GM12878 (cell line): ENCODE results near the gene CAMTA2. TPM values are rescaled to one million over a fixed set of nuclear protein-coding genes. Genes with fewer than 3 reads are reported as not detected.

Source experiments
- CREM ChIP-seq: IDR thresholded peaks from 2 replicates; pipeline ENCODE4 v1.6.1; 2014; ENCODE audit warnings: antibody characterized with exemption, low read depth
- EP300 ChIP-seq, 2 experiments: fragments of 150-350 bp in 1 of 2; IDR thresholded peaks; 2 replicates each; pipeline ENCODE4 v1.6.1; 2011 to 2012; ENCODE audit warnings: low read depth in 2 of 2, low read length in 2 of 2, borderline replicate concordance in 1 of 2, improper control_type of control experiment in 1 of 2, inconsistent platforms in 1 of 2; ENCODE audit not compliant: control insufficient read depth in 1 of 2
- MYB ChIP-seq: fragments of 150-350 bp; IDR thresholded peaks from 2 replicates; pipeline ENCODE4 v1.6.1; 2014; ENCODE audit warnings: mild to moderate bottlenecking, low read depth, low read length, borderline replicate concordance
- NR2C2 ChIP-seq: IDR thresholded peaks from 2 replicates; pipeline ENCODE4 v1.6.1; 2011; ENCODE audit warnings: borderline replicate concordance, low read depth; ENCODE audit not compliant: control insufficient read depth, insufficient read length
- RAD51 ChIP-seq: fragments of 450-650 bp; IDR thresholded peaks from 2 replicates; pipeline ENCODE4 v1.6.1; 2016; ENCODE audit warnings: moderate library complexity, mild to moderate bottlenecking, inconsistent platforms
- RB1 ChIP-seq: fragments of 450-650 bp; formaldehyde crosslinking; IDR thresholded peaks from 2 replicates; pipeline ENCODE4 v1.6.1; 2017; ENCODE audit warnings: mild to moderate bottlenecking, borderline replicate concordance
- RFX5 ChIP-seq: IDR thresholded peaks from 2 replicates; pipeline ENCODE4 v1.6.1; 2011; ENCODE audit warnings: low read depth, low read length, improper control_type of control experiment
- SMAD5 ChIP-seq: IDR thresholded peaks from 2 replicates; pipeline ENCODE4 v1.6.1; 2016; ENCODE audit warnings: antibody characterized with exemption, low read depth
- SREBF2 ChIP-seq: IDR thresholded peaks from 2 replicates; pipeline ENCODE4 v1.6.1; 2012; ENCODE audit warnings: mild to moderate bottlenecking, low read length
- SUPT20H ChIP-seq: IDR thresholded peaks from 2 replicates; pipeline ENCODE4 v1.6.1; 2011; ENCODE audit warnings: low read depth, mild to moderate bottlenecking, low read length, moderate library complexity, borderline replicate concordance; ENCODE audit not compliant: control insufficient read depth
- WRNIP1 ChIP-seq: IDR thresholded peaks from 2 replicates; pipeline ENCODE4 v1.6.1; 2011; ENCODE audit warnings: low read depth, low read length, improper control_type of control experiment, borderline replicate concordance
- polyA plus RNA-seq, 11 experiments: library from polyadenylated mRNA; depleted of rRNA in 4 of 11; unstranded in 6 of 11; stranded (reverse) in 5 of 11; fragments of >200 nt; fragmentation: Nextera tagmentation in 4 of 11; fragmentation: Illumina TruSeq in 1 of 11; extraction: Ambion mirVana in 4 of 11; extraction: Trizol in 1 of 11; gene quantifications; 1 replicate in 1 of 11; 2 replicates in 10 of 11; pipeline versions ENCODE4 v1.2.1 to v1.2.3, GENCODE V29; 2011 to 2016; ENCODE audit warnings: inconsistent platforms in 2 of 11, missing spikeins in 2 of 11, low read depth in 1 of 11
- total RNA-seq, 4 experiments: library from RNA; depleted of rRNA in 3 of 4; stranded (reverse); fragments of >200 nt in 3 of 4; fragmentation: Illumina TruSeq in 1 of 4; extraction: Trizol in 1 of 4; gene quantifications; 2 replicates each; pipeline versions ENCODE4 v1.2.1 to v1.2.3, GENCODE V29; 2013 to 2021
- TF ChIP-seq, protein P1 (sequence below): fragments of 450-650 bp; IDR thresholded peaks from 2 replicates; pipeline ENCODE4 v1.6.1; 2016; ENCODE audit warnings: mild to moderate bottlenecking, moderate library complexity, borderline replicate concordance
- TF ChIP-seq, protein P2 (sequence below): fragments of 450-650 bp; formaldehyde crosslinking; IDR thresholded peaks from 2 replicates; pipeline ENCODE4 v1.4.0; 2020; ENCODE audit warnings: mild to moderate bottlenecking, moderate library complexity
- TF ChIP-seq, protein P3 (sequence below): fragments of 450-650 bp; conservative IDR thresholded peaks from 2 replicates; pipeline ENCODE4 v1.6.1; 2017; ENCODE audit warnings: mild to moderate bottlenecking, moderate library complexity
- TF ChIP-seq, protein P4 (sequence below), 3 experiments: IDR thresholded peaks in 2 of 3; conservative IDR thresholded peaks in 1 of 3; 2 replicates each; pipeline ENCODE4 v1.5.1; 2011; ENCODE audit warnings: low read depth in 3 of 3, low read length in 3 of 3, mild to moderate bottlenecking in 3 of 3, control low read depth in 2 of 3, moderate library complexity in 2 of 3, inconsistent platforms in 1 of 3, mixed read lengths in 1 of 3; ENCODE audit not compliant: control insufficient read depth in 2 of 3, insufficient read depth in 1 of 3; ENCODE audit errors: extremely low read depth in 1 of 3
- TF ChIP-seq, protein P5 (sequence below): IDR thresholded peaks from 2 replicates; pipeline ENCODE4 v1.6.1; 2011; ENCODE audit warnings: low read depth, mild to moderate bottlenecking, low read length, moderate library complexity, borderline replicate concordance; ENCODE audit errors: extremely low read depth

CAMTA2 gene
- total and polyA plus RNA-seq, 10 of the 15 experiments (the other 5 are each of a cell fraction or from before 2014, with no cell fraction given): 0.42 to 29.3 (median 11.2) TPM

DNA sequence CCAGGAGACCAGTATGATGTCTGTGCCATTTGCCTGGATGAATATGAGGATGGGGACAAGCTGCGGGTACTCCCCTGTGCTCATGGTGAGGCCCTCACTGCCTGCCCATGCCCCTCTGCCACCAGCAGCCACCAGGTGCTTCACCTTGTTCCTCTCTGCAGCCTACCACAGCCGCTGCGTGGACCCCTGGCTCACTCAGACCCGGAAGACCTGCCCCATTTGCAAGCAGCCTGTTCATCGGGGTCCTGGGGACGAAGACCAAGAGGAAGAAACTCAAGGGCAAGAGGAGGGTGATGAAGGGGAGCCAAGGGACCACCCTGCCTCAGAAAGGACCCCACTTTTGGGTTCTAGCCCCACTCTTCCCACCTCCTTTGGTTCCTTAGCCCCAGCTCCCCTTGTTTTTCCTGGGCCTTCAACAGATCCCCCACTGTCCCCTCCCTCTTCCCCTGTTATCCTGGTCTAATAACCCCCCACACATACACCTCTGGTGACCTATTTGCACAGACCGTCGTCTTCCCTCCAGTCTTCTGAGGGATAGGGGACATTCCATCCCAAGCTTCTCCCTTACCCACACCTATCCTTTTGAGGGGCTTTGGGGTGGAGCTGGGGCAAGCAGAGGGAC is 42.8 kb downstream of the CAMTA2 start (continued):
- TF ChIP-seq, protein P1, sequence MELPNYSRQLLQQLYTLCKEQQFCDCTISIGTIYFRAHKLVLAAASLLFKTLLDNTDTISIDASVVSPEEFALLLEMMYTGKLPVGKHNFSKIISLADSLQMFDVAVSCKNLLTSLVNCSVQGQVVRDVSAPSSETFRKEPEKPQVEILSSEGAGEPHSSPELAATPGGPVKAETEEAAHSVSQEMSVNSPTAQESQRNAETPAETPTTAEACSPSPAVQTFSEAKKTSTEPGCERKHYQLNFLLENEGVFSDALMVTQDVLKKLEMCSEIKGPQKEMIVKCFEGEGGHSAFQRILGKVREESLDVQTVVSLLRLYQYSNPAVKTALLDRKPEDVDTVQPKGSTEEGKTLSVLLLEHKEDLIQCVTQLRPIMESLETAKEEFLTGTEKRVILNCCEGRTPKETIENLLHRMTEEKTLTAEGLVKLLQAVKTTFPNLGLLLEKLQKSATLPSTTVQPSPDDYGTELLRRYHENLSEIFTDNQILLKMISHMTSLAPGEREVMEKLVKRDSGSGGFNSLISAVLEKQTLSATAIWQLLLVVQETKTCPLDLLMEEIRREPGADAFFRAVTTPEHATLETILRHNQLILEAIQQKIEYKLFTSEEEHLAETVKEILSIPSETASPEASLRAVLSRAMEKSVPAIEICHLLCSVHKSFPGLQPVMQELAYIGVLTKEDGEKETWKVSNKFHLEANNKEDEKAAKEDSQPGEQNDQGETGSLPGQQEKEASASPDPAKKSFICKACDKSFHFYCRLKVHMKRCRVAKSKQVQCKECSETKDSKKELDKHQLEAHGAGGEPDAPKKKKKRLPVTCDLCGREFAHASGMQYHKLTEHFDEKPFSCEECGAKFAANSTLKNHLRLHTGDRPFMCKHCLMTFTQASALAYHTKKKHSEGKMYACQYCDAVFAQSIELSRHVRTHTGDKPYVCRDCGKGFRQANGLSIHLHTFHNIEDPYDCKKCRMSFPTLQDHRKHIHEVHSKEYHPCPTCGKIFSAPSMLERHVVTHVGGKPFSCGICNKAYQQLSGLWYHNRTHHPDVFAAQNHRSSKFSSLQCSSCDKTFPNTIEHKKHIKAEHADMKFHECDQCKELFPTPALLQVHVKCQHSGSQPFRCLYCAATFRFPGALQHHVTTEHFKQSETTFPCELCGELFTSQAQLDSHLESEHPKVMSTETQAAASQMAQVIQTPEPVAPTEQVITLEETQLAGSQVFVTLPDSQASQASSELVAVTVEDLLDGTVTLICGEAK: no peak
- TF ChIP-seq RB1: no peak
- no peak for TF ChIP-seq SREBF2
- TF ChIP-seq, protein P2, sequence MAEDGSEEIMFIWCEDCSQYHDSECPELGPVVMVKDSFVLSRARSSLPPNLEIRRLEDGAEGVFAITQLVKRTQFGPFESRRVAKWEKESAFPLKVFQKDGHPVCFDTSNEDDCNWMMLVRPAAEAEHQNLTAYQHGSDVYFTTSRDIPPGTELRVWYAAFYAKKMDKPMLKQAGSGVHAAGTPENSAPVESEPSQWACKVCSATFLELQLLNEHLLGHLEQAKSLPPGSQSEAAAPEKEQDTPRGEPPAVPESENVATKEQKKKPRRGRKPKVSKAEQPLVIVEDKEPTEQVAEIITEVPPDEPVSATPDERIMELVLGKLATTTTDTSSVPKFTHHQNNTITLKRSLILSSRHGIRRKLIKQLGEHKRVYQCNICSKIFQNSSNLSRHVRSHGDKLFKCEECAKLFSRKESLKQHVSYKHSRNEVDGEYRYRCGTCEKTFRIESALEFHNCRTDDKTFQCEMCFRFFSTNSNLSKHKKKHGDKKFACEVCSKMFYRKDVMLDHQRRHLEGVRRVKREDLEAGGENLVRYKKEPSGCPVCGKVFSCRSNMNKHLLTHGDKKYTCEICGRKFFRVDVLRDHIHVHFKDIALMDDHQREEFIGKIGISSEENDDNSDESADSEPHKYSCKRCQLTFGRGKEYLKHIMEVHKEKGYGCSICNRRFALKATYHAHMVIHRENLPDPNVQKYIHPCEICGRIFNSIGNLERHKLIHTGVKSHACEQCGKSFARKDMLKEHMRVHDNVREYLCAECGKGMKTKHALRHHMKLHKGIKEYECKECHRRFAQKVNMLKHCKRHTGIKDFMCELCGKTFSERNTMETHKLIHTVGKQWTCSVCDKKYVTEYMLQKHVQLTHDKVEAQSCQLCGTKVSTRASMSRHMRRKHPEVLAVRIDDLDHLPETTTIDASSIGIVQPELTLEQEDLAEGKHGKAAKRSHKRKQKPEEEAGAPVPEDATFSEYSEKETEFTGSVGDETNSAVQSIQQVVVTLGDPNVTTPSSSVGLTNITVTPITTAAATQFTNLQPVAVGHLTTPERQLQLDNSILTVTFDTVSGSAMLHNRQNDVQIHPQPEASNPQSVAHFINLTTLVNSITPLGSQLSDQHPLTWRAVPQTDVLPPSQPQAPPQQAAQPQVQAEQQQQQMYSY: peak; percentile 10; the same call in 1 of the 2 replicates
- no peak for TF ChIP-seq NR2C2
- TF ChIP-seq, protein P3, sequence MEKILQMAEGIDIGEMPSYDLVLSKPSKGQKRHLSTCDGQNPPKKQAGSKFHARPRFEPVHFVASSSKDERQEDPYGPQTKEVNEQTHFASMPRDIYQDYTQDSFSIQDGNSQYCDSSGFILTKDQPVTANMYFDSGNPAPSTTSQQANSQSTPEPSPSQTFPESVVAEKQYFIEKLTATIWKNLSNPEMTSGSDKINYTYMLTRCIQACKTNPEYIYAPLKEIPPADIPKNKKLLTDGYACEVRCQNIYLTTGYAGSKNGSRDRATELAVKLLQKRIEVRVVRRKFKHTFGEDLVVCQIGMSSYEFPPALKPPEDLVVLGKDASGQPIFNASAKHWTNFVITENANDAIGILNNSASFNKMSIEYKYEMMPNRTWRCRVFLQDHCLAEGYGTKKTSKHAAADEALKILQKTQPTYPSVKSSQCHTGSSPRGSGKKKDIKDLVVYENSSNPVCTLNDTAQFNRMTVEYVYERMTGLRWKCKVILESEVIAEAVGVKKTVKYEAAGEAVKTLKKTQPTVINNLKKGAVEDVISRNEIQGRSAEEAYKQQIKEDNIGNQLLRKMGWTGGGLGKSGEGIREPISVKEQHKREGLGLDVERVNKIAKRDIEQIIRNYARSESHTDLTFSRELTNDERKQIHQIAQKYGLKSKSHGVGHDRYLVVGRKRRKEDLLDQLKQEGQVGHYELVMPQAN: no peak
- no peak for TF ChIP-seq RAD51
- TF ChIP-seq CREM: no peak
- TF ChIP-seq, protein P4, sequence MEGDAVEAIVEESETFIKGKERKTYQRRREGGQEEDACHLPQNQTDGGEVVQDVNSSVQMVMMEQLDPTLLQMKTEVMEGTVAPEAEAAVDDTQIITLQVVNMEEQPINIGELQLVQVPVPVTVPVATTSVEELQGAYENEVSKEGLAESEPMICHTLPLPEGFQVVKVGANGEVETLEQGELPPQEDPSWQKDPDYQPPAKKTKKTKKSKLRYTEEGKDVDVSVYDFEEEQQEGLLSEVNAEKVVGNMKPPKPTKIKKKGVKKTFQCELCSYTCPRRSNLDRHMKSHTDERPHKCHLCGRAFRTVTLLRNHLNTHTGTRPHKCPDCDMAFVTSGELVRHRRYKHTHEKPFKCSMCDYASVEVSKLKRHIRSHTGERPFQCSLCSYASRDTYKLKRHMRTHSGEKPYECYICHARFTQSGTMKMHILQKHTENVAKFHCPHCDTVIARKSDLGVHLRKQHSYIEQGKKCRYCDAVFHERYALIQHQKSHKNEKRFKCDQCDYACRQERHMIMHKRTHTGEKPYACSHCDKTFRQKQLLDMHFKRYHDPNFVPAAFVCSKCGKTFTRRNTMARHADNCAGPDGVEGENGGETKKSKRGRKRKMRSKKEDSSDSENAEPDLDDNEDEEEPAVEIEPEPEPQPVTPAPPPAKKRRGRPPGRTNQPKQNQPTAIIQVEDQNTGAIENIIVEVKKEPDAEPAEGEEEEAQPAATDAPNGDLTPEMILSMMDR (IDR thresholded peaks at IDR 0.05 in 2 of 3, conservative IDR thresholded peaks at IDR 0.05 in 1 of 3; ENCODE audit: control insufficient read depth in 2 of 3, extremely low read depth in 1 of 3, insufficient read depth in 1 of 3, low read depth in 3 of 3, low read length in 3 of 3): no peak
- TF ChIP-seq SMAD5: 0 out of 2 replicates have a peak, but pooled peaks have one; percentile 31
- TF ChIP-seq, protein P5, sequence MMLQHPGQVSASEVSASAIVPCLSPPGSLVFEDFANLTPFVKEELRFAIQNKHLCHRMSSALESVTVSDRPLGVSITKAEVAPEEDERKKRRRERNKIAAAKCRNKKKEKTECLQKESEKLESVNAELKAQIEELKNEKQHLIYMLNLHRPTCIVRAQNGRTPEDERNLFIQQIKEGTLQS: no peak
- no peak for TF ChIP-seq SUPT20H
- no peak for TF ChIP-seq RFX5
- TF ChIP-seq MYB: no peak
- TF ChIP-seq EP300 (IDR thresholded peaks at IDR 0.05; ENCODE audit: borderline replicate concordance in 1 of 2, control insufficient read depth in 1 of 2, low read depth in 2 of 2, low read length in 2 of 2): no peak
- TF ChIP-seq WRNIP1: no peak
